ENCODE measurements around the gene CAB39.
A peak's percentile ranks its signal among the peaks of the same experiment; 100 is the strongest.

The CAB39 gene

DNA sequence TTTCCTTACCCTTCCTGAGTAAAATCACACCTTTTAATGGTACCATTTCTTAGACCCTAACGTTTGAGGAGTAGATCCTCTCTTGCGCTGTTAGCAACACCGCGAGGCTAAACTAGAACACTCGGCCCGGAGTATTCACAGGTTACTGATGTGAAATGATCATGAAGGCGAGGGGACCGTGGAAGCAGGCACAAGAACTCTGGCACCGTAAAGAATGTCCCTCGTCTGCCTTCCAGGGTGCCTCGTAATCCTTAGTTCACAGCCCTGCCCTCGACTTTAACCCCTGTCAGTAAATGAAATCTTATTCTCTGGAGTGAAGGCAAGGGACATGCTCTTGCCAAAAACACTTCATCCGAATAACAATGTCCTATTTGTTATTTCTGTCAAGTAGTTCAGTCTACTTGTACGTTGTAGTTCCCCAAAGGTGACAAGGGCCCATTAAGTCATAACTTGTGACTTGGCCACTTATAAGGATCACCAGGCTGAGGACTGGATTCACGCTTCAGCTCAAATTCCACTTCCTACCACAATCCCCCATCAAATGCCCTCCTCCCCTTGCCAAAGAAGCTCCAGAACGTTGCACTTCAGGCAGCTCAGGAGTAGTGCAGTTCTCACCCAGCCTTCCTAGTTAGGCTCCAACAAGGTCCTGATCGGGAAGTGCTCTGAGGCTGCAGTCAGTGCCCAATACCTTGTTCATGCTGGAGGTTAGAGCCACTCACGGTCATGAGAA lies 108.8 kb downstream of the CAB39 start:
- no peak for DNase-seq (ENCODE audit: low spot score)

DNA sequence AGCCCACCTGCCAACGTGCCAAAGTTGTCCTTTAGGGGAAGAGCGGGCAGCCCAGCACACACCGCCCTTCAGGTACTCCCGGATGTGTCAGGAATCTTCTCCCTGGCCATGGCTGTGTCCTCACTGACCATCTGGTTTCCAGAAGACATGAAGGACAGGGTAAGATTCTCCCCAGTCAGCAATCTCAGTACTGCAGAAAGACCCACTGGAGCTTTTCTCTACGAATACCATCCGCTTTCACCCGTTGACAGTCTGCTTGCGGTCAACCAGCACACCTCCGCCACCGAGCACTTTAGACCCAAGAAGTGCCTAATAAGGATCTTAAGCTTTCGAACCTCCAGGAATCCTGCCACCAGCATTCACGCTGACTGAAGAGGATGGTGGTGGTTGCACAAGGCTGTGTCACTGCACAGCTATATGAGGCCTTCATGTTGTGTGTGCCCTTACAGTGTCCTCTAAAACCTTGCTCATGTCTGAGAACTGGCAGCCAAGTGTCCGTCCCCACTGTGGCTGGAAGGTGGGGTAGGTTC lies 109.4 kb downstream of the CAB39 start:
- no peak for DNase-seq (ENCODE audit: low spot score)

DNA sequence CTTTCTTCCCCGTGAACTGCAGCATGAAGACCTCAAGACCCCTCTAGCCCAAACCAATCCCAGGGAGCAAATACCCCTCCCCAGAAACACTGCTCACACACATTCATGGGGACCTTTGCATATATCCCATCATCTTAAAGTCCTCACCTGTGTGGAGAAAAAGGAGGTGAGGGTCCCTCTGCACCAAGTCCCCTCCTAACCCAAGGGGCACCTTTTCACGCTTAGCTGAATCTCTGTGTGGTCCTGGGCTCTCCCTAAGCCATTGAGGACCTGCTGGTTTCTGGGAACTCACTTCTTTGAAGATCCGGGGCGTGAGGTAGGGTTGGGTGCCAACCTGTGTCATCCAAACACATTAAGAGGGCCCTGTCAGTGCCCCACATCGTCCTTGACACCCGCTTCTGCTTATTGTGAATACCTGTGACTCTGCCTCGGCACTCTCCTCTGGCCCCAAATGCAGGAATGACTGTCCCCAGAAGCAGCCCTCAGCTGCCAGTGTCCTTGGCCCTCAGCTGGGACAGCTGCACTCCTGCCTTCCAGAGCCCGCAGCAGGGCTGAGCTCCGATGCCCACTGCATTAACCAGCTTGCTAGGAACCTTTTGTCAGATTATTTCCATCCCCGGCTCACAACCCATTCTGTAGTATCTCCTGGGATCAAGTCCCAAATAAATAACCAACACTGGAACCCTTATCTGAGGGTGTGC lies 110.8 kb downstream of the CAB39 start:
- no peak for DNase-seq (ENCODE audit: low spot score)

- peak; percentile 87 for DNase-seq (ENCODE audit: low spot score)
Observed at GRCh38 chr2:230824406-230824978, 111.8 kb downstream of the CAB39 start.

GRCh38 chr2:230825354-230825753 lies 112.7 kb downstream of the CAB39 start:
- DNase-seq (ENCODE audit: low spot score): no peak

DNA sequence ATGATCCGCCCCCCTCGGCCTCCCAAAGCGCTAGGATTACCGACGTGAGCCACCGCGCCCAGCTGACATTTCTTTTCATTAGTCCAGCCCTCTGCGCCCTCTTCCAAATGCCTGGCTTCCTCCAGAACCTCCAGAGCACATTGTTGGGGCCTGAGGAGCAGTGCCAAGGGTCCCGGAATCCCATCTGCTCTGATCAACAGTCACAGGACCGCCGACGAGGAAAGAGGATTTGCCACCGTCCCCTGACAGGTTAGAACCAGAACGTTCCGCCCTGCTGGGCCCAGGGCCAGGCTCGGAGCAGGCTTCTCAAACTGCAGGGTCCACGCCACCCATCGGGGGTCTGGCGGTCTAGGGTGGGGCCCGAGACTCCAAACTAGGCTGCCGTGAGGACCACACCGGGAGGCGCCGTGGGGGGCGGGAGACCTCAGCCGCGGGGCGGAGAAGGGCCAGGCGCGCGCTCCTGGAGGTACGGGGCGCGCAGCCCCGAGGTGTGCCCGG lies 115.2 kb downstream of the CAB39 start:
- no peak for DNase-seq (ENCODE audit: low spot score)

DNA sequence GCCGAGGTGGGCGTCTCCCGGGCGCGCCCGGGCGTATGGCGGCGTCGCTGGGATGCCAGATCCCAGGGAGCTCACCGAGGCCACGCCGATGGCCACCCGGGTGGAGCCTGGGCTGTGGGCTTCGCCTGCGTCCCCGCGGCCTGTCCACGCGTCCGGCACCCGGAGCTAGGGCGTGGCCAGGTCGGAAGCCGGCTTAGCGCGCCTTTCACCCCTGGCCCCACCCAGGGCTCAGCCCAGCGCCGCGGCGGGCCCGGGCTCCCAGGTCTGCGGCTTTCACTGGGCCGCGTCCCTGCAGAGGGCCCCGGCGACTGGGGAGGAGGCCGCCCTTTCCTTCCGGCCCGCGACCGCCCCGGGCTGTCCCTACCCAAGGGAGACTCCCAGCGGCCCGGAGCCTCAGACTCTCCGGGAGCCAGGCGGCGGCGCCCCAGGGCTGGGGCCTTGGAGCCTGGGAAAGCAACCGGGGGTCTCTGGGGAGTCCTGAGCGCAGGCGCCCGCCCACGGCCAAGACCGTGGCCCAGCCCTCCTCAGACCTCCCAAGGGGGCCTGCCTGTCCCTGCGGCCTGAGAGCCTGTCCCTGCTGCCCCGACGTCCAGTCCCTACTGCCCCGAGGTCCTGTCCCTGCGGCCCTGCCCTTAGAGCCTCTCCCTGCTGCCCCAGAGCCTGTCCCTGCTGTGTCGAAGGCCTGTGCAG lies 115.8 kb downstream of the CAB39 start:
- no peak for DNase-seq (ENCODE audit: low spot score)

- DNase-seq (ENCODE audit: low spot score): no peak
Observed at GRCh38 chr2:230829293-230829692, 116.7 kb downstream of the CAB39 start.

DNA sequence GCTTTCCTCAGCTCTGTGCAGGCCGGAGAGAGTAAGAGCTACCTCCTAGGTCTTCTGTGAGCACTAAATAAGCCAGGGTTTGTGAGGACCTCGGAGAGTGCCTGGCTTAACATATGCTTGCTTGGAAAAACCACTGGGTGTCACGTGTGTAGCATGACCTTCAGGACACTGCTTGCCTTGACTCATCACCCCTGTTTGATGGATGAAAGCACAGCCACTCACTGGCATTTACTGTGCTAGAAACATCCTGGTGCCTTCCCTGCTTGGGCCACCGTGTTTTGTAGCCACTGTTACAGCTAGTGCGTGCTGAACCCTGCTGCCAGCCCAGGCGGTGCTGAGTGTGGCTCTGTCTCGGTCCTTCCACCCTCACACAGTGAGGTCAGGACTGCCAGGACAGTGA lies 117.3 kb downstream of the CAB39 start:
- DNase-seq (ENCODE audit: low spot score): no peak

DNA sequence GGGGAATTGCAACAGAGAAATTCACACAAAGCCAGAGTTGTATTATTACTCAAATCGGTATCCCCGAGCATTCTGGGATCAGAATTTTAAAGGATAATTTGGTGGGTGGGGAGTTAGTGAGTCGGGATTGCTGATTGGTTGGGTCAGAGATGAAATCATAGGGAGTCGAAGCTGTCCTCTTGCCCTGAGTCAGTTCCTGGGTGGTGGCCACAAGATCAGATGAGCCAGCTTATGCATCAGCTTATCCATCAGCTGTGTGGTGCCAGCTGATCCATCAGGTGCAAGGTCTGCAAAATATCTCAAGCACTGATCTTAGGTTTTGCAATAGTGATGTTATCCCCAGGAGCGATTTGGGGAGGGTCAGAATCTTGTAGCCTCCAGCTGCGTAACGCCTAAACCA lies 117.8 kb downstream of the CAB39 start:
- DNase-seq (ENCODE audit: low spot score): no peak

- DNase-seq (ENCODE audit: low spot score): no peak
Observed at GRCh38 chr2:230840301-230840700, 127.7 kb downstream of the CAB39 start.

DNA sequence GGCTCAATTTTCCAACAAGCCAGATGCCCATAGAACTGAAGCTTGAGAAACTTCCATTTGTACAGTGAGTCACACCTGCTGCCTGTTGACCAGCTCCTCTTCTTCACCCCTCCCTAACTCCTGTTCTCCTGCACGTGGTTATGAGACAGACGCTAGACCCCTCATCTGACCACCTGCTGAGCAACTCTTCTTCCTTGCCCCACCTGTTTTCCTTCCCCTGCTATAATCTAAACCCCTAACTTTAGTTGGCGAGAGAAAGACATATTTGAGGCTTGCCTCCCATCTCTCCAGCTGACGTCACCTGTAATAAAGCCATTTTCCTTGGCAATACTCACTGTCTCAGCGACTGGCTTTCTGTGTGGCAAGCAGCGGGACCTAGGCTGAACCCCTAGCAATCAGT lies 129.8 kb downstream of the CAB39 start:
- no peak for DNase-seq (ENCODE audit: low spot score)

DNA sequence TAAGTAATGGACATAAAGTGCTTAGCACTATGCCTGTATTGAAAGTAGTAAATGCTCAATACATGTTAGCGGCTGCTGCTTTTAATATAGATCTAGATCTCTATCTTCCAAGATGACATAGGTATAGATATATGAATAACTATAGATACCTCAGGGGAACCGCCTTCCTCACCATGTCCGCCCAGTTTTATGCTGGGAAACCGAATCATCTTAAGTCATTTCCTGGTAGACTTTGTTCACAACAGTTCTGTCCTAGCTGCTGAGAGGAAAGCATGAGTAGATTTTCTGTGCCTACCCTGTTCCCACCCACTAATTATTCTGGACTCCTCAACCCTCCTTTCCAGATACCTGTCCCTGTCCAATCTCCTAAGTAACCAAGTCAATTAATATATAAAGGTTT lies 130.5 kb downstream of the CAB39 start:
- no peak for DNase-seq (ENCODE audit: low spot score)

DNA sequence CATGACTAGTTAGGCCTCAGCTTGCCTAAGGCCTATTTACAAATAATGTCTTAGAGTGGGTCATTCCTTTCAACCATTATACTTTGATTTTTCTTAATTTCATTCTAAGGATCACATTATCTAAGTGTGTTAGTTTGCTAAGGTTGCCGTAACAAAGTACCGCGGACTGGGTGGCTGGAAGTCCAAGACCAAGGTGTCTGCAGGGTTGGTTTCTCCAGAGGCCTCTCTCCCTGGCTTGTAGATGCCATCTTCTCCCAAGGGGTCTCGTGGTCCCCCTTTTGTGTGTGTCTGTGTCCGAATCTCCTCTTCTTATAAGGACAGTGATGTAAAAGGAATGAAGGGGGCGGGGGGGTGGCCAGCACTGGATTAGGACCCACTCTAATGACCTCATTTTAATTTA lies 133.7 kb downstream of the CAB39 start:
- DNase-seq (ENCODE audit: low spot score): no peak

DNA sequence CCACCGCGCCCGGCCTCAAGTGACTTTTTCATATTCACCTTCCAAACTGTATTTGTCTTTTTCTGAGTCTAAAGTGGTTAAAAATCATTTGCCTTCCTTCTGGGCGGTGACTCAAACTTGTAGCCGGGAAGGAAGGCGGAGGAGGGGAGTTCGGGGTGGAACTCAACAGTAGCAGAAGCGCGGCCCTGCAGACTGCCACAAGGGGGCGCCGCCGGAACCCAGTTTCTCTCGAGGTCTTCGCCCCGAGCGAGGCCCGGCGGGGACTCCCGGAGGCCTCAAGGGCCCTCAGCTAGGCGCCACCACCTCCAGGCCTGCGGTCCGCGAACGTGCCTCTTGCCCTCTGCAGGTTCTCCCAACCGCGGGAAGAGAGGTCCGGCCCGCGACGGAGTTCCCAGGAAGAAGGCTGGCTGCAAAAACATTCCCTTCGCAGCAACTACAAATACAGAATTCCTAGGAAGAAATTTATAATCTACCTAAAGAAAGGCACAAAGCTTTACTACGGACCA lies 135.3 kb downstream of the CAB39 start:
- peak; percentile 92 for DNase-seq (ENCODE audit: low spot score)

- peak; percentile 78 for DNase-seq (ENCODE audit: low spot score)
Observed at GRCh38 chr2:230849633-230850357, 137.2 kb downstream of the CAB39 start.

GRCh38 chr2:230850358-230850658 lies 137.7 kb downstream of the CAB39 start:
- DNase-seq (ENCODE audit: low spot score): no peak

DNA sequence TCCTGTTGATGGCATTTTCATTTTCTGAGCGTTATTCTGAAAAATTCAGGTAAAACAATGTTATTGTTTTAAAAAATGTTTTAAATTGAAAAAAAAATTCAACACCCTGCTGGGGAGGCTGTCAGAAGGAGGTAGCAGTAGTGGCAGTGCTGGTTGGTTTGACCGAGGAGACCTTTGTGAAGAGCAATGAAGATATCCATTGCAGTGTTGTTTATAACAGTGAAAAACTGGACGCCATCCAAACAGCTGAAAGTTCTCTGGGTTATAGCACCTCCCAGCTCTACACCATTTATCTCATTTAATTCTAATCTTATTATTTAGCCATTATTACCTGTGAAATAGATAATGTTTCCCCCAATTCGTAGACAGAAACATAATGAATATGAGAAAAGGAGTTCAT lies 139.5 kb downstream of the CAB39 start:
- DNase-seq (ENCODE audit: low spot score): no peak

DNA sequence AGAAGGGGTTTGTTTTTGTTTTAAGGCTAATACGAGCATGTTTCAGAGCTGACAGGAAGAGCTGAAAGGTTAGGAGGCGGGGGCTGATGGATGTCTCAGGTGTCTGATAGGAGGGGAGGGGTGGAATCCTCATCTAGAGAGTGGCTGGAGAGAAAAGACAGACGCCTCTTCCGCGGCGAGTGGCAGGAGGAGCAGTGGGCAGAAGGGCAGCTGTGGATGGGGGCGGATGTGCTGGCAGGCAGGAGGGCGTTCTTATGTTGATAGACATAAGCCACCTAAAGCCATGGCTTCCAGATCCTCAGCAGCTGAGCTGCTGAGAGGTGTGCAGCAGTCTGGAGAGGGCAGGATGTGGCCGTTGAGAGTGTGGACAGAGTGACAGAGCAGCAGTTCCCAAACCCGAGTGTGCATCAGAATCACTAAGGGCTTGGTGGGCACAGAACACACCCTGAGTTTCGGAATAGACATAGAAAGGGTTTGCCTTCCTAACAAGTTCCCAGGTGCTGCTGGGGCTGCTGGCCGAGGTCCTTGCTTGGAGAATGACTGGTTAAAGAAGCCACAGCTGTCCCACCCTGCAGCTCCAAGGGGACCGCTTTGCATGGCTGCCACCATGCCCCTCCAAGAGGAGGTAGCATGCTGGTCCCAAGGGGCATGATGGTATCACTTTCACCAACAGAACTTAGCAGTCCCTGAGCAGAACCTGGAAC lies 149.1 kb downstream of the CAB39 start:
- DNase-seq (ENCODE audit: low spot score): no peak

DNA sequence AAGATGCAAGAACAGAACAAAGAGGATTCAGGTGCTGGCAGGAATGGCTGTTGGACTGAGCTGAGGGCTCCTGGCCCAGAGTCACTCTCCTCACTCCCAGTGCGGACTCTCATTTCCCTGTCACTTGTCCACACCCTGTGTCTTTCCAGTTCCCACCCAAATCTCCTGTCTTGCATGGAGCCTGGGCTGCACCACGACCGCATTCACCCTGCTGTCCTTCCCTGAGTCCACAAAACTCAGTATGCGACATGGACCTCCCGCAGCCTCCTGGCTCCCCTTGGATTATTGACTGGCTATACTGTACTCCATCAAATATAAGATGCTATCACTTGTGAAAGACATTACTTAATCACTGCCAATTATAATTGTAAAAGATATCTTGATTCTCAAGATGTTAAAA lies 149.7 kb downstream of the CAB39 start:
- no peak for DNase-seq (ENCODE audit: low spot score)

DNA sequence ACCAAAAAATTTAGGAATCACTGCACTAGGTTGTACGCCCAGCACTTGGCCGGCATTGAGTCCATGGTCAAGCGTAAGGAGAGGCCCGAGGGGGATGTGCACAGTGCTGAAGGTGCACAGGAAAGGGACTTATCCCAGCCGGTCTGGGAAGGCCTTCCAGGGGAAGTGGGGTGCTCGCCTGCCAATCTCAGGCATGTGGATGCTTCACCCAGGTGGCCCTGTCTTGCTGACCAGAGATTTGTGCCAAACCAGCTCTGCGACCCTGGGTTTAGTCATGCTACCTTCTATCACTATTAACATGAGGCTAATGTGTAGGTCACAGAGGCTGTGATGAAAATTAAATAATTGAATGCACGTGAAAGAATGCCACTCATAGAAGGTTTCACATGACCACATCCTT lies 150.4 kb downstream of the CAB39 start:
- DNase-seq (ENCODE audit: low spot score): no peak

All from activated CD4-positive, alpha-beta T cell treated with anti-CD3 and anti-CD28 coated beads, Interleukin-2, Interleukin-4, amounts not matched to agents 100 ng/mL and 50 ng/mL, durations not matched to agents 16 hours and 8 hours (primary cell).